ENCODE data around the gene CATSPERD. TPM values are rescaled to one million over a fixed set of nuclear protein-coding genes. Genes with fewer than 3 reads are reported as not detected.

The CATSPERD gene
- total and polyA plus RNA-seq, 9 of the 15 experiments (the other 6 are each of a cell fraction or from before 2014, with no cell fraction given), result not detected

DNA sequence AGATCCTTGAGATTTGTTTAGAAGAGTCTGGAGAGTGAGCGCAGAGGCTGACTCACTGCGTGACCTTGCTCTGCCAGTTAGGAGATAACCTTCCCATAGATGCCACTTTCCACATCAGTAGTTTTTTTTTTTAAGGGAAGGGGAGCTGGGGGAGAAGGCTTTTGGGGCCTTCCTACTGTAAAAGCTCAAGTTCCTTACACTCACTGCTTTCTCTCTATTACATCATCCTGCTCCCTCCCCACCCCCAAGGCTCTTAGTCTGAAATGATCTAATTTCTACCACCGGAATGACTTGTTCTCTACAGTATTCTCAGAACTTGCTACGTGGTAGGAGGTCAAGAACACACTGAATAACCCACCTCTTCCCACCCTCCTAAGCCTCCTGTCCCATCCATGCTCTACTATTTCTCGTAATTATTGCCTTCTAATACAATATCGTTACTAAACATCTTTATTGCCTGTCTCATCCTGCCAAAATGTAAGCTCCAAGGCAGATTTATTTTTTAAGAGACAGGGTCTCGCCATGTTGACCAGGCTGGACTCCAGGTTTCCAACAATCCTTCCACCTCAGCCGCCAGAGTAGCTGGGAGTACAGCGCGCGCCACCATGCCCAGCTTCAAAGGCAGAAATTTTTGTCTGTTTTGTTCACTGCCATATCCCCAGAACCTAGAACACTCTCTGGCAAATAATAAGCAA, 1.7 kb upstream of the CATSPERD start (continued):
- TF ChIP-seq TOE1 (IDR thresholded peaks at IDR 0.05; ENCODE audit: borderline replicate concordance), result peak; percentile 58
- TF ChIP-seq TOE1 (CRISPR knock-in tag; IDR thresholded peaks at IDR 0.05; ENCODE audit: borderline replicate concordance, low read depth), result no peak
- TF ChIP-seq THRAP3 (IDR thresholded peaks at IDR 0.05; ENCODE audit: borderline replicate concordance), result 0 out of 2 replicates have a peak, but pooled peaks have one; percentile 64
- 0 out of 4 replicates have a peak, but pooled peaks of 1 of the 2 experiments have one; percentile 43 for TF ChIP-seq HDAC1 (IDR thresholded peaks at IDR 0.05)
- no peak for TF ChIP-seq ZZZ3 (IDR thresholded peaks at IDR 0.05)
- peak; percentile 94 for TF ChIP-seq SMAD1 (IDR thresholded peaks at IDR 0.05; ENCODE audit: low read depth, low read length, partially characterized antibody)
- TF ChIP-seq HLTF (IDR thresholded peaks at IDR 0.05), result peak; percentile 63; the same call in 1 of the 2 replicates
- TF ChIP-seq, protein P1, sequence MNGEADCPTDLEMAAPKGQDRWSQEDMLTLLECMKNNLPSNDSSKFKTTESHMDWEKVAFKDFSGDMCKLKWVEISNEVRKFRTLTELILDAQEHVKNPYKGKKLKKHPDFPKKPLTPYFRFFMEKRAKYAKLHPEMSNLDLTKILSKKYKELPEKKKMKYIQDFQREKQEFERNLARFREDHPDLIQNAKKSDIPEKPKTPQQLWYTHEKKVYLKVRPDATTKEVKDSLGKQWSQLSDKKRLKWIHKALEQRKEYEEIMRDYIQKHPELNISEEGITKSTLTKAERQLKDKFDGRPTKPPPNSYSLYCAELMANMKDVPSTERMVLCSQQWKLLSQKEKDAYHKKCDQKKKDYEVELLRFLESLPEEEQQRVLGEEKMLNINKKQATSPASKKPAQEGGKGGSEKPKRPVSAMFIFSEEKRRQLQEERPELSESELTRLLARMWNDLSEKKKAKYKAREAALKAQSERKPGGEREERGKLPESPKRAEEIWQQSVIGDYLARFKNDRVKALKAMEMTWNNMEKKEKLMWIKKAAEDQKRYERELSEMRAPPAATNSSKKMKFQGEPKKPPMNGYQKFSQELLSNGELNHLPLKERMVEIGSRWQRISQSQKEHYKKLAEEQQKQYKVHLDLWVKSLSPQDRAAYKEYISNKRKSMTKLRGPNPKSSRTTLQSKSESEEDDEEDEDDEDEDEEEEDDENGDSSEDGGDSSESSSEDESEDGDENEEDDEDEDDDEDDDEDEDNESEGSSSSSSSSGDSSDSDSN (IDR thresholded peaks at IDR 0.05; ENCODE audit: borderline replicate concordance in 1 of 2, low read depth in 2 of 2, low read length in 2 of 2), result 0 out of 4 replicates have a peak, but pooled peaks of 1 of the 2 experiments have one; percentile 29
- TF ChIP-seq NFRKB (IDR thresholded peaks at IDR 0.05; ENCODE audit: low read depth), result peak; percentile 78
- TF ChIP-seq FOXM1 (IDR thresholded peaks at IDR 0.05; ENCODE audit: low read depth), result 0 out of 2 replicates have a peak, but pooled peaks have one; percentile 31
- TF ChIP-seq FOXM1 (CRISPR knock-in tag; IDR thresholded peaks at IDR 0.05; ENCODE audit: low read depth), result no peak
- peak; percentile 12; the same call in 1 of the 2 replicates for TF ChIP-seq TCF3 (CRISPR knock-in tag; IDR thresholded peaks at IDR 0.05)
- peak; percentile 31; the same call in 1 of the 2 replicates for TF ChIP-seq PHF8 (IDR thresholded peaks at IDR 0.05; ENCODE audit: borderline replicate concordance, low read length)
- peak; percentile 94 for TF ChIP-seq SUPT5H (IDR thresholded peaks at IDR 0.05)
- no peak for TF ChIP-seq ZFP30 (CRISPR knock-in tag; IDR thresholded peaks at IDR 0.05; ENCODE audit: borderline replicate concordance)
- no peak for TF ChIP-seq ZNF354B (CRISPR knock-in tag; IDR thresholded peaks at IDR 0.05)
- TF ChIP-seq JUND (IDR thresholded peaks at IDR 0.05; ENCODE audit: borderline replicate concordance, low read depth, low read length), result peak; percentile 92
- peak; percentile 89 for TF ChIP-seq JUND (tag; IDR thresholded peaks at IDR 0.05; ENCODE audit: borderline replicate concordance, low read depth, low read length)
- TF ChIP-seq NR2C2 (CRISPR knock-in tag; IDR thresholded peaks at IDR 0.05), result no peak
- peak; percentile 88 for TF ChIP-seq NR2C2 (tag; IDR thresholded peaks at IDR 0.05)
- TF ChIP-seq MEF2A (IDR thresholded peaks at IDR 0.05; ENCODE audit: control insufficient read depth, low read depth, low read length), result peak; percentile 25; the same call in 1 of the 2 replicates
- TF ChIP-seq MIER1 (IDR thresholded peaks at IDR 0.05; ENCODE audit: low read depth), result 0 out of 2 replicates have a peak, but pooled peaks have one; percentile 13
- TF ChIP-seq TAF7 (tag; IDR thresholded peaks at IDR 0.05), result peak; percentile 26; the same call in 1 of the 2 replicates
- TF ChIP-seq ZNF644 (tag; IDR thresholded peaks at IDR 0.05; ENCODE audit: low read depth), result no peak; the same call in 1 of the 2 replicates
- peak; percentile 91 for TF ChIP-seq EP300 (IDR thresholded peaks at IDR 0.05; ENCODE audit: low read length)
- TF ChIP-seq, protein P2, sequence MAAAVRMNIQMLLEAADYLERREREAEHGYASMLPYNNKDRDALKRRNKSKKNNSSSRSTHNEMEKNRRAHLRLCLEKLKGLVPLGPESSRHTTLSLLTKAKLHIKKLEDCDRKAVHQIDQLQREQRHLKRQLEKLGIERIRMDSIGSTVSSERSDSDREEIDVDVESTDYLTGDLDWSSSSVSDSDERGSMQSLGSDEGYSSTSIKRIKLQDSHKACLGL (CRISPR knock-in tag; IDR thresholded peaks at IDR 0.05; ENCODE audit: borderline replicate concordance, poor library complexity, severe bottlenecking), result no peak
- TF ChIP-seq PML (IDR thresholded peaks at IDR 0.05; ENCODE audit: low read length), result peak; percentile 45; the same call in 1 of the 2 replicates
- TF ChIP-seq NFATC3 (IDR thresholded peaks at IDR 0.05), result 0 out of 2 replicates have a peak, but pooled peaks have one; percentile 74

All from K562 (cell line).